Testis (tissue), 2 donors: ENCODE data around the gene TMEM39A.

Experiments used
- POLR2A ChIP-seq: fragments of 450-650 bp; IDR thresholded peaks from one replicate; pipeline ENCODE4 v1.6.1; 2017; ENCODE audit warnings: antibody characterized with exemption, mild to moderate bottlenecking, moderate library complexity
- TF ChIP-seq, protein P1 (sequence below), 3 experiments: fragments of 450-650 bp in 2 of 3; fragments of 200-600 bp in 1 of 3; sonication (generic) in 1 of 3; IDR thresholded peaks; one replicate each; pipeline ENCODE4 v1.5.1; 2016 to 2019; ENCODE audit warnings: antibody characterized with exemption in 3 of 3, mild to moderate bottlenecking in 2 of 3, moderate library complexity in 1 of 3

DNA sequence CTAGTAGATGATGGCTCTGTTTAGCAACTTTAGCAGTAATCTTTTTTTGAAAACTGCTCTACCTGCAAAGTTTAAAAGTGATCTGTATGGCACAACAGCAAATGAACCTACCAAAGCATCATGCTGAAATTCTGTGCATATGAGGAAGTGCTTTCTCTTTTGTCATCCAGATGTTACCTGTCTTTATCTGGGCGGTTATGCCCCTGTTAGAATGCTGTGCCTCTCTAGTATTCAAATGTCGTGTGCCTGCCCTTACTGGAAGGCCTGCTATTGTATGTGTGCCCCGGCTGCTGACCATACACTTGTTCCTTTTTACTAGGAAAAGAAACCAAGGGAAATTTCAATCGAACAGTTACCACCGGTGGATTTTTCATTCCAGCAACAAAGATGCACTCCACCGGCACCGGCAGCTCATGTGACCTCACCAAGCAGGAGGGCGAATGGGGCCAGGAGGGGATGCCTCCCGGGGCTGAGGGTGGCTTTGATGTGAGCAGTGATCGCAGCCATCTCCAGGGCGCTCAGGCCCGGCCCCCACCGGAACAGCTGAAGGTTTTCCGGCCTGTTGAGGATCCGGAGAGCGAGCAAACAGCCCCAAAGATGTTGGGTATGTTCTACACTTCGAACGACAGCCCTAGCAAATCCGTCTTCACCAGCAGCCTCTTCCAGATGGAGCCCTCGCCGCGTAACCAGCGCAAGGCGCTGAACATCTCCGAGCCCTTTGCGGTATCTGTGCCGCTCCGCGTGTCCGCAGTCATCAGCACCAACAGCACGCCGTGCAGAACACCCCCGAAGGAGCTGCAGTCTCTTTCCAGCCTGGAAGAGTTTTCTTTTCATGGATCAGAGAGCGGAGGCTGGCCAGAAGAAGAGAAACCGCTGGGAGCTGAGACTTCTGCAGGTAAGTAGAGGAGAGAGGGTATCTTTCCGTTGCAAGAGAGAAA, 61.6 kb downstream of the TMEM39A start:
- TF ChIP-seq, protein P1, sequence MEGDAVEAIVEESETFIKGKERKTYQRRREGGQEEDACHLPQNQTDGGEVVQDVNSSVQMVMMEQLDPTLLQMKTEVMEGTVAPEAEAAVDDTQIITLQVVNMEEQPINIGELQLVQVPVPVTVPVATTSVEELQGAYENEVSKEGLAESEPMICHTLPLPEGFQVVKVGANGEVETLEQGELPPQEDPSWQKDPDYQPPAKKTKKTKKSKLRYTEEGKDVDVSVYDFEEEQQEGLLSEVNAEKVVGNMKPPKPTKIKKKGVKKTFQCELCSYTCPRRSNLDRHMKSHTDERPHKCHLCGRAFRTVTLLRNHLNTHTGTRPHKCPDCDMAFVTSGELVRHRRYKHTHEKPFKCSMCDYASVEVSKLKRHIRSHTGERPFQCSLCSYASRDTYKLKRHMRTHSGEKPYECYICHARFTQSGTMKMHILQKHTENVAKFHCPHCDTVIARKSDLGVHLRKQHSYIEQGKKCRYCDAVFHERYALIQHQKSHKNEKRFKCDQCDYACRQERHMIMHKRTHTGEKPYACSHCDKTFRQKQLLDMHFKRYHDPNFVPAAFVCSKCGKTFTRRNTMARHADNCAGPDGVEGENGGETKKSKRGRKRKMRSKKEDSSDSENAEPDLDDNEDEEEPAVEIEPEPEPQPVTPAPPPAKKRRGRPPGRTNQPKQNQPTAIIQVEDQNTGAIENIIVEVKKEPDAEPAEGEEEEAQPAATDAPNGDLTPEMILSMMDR (IDR thresholded peaks at IDR 0.05): no peak
- TF ChIP-seq POLR2A: no peak
